IPS DF 6.9 (cell line): ENCODE measurements around the gene HIRA.

Source experiments
- DNase-seq: peaks from one replicate; pipeline ENCODE4 v3.0.0-alpha.2; 2013; ENCODE audit warnings: low read depth, low spot score
- H3K27ac ChIP-seq: one replicate; pipeline ENCODE4 v1.5.1; 2013; ENCODE audit warnings: low read length, control low read depth
- H3K27me3 ChIP-seq: 2 replicates; pipeline ENCODE4 v1.6.1; 2013; ENCODE audit warnings: mild to moderate bottlenecking, low read length; ENCODE audit not compliant: control insufficient read depth, insufficient read depth
- H3K36me3 ChIP-seq: 2 replicates; pipeline ENCODE4 v1.6.1; 2013; ENCODE audit warnings: low read length; ENCODE audit not compliant: control insufficient read depth, insufficient read depth
- H3K4me1 ChIP-seq: 2 replicates; pipeline ENCODE4 v1.6.1; 2013; ENCODE audit warnings: low read length; ENCODE audit not compliant: control insufficient read depth, insufficient read depth
- H3K4me3 ChIP-seq: 2 replicates; pipeline ENCODE4 v1.5.1; 2013; ENCODE audit warnings: mild to moderate bottlenecking, low read length
- H3K9me3 ChIP-seq: 2 replicates; pipeline ENCODE4 v1.6.1; 2013; ENCODE audit warnings: low read length, inconsistent platforms; ENCODE audit not compliant: control insufficient read depth, insufficient read depth
- WGBS: extraction: QIAGEN DNeasy Blood & Tissue Kit; methylation state at CpG from one replicate; pipeline ENCODE4 v1.1.7; 2013; ENCODE audit warnings: mixed read lengths, missing lambda C conversion rate; ENCODE audit not compliant: insufficient read length, insufficient coverage; 5-methylcytosine and 5-hydroxymethylcytosine counted together

HIRA gene

GRCh38 chr22:19463491-19464469, 32.2 kb upstream of the HIRA start:
- WGBS, result no CpG with 5 or more reads among the region's 7 CpGs

GRCh38 chr22:19463008-19463407, 31.5 kb upstream of the HIRA start:
- Histone ChIP-seq H3K9me3 (no peaks in the 10 kb centered on the region), H3K4me3 (no peak overlapping the region), H3K4me1 (no peaks in the 10 kb centered on the region), H3K27ac (no peak overlapping the region), H3K36me3 (peaks cover 23% of the 10 kb centered on the region; the same call in 1 of the 2 replicates), H3K27me3 (no peaks in the 10 kb centered on the region)
- no peak for DNase-seq
- no CpG with 5 or more reads among the region's 1 CpG for WGBS

More at GRCh38 chr22:19463491-19464469, 32.2 kb upstream of the HIRA start:
- no peaks in the 10 kb centered on the region for H3K27me3 ChIP-seq
- no peak overlapping the region for H3K27ac ChIP-seq
- no peaks in the 10 kb centered on the region for H3K9me3 ChIP-seq
- no peak for DNase-seq
- no peaks in the 10 kb centered on the region for H3K4me1 ChIP-seq
- H3K36me3 ChIP-seq, result peaks cover 22% of the 10 kb centered on the region; the same call in 1 of the 2 replicates
- H3K4me3 ChIP-seq, result no peak overlapping the region

- Histone ChIP-seq H3K4me1 (no peaks in the 10 kb centered on the region), H3K36me3 (peaks cover 22% of the 10 kb centered on the region), H3K27me3 (no peaks in the 10 kb centered on the region), H3K27ac (no peak overlapping the region), H3K9me3 (no peaks in the 10 kb centered on the region), H3K4me3 (no peak overlapping the region)
- WGBS, result no CpG with 5 or more reads among the region's 1 CpG
- no peak for DNase-seq
Observed at GRCh38 chr22:19461506-19461905, 30.0 kb upstream of the HIRA start.

GRCh38 chr22:19460036-19460435, 28.5 kb upstream of the HIRA start:
- no peak for DNase-seq
- peaks cover 26% of the 10 kb centered on the region for H3K36me3 ChIP-seq
- no peaks in the 10 kb centered on the region for H3K9me3 ChIP-seq
- no peaks in the 10 kb centered on the region for H3K27me3 ChIP-seq
- H3K27ac ChIP-seq, result no peak overlapping the region
- no CpG with 5 or more reads among the region's 2 CpGs for WGBS
- H3K4me3 ChIP-seq, result no peak overlapping the region
- H3K4me1 ChIP-seq, result no peaks in the 10 kb centered on the region

- no CpG with 5 or more reads among the region's 8 CpGs for WGBS
- H3K36me3 ChIP-seq, result peaks cover 25% of the 10 kb centered on the region
Observed at GRCh38 chr22:19457828-19458428, 26.4 kb upstream of the HIRA start.

GRCh38 chr22:19456541-19456940, 25.0 kb upstream of the HIRA start:
- Histone ChIP-seq H3K36me3 (peaks cover 25% of the 10 kb centered on the region), H3K4me3 (no peak overlapping the region), H3K27me3 (no peaks in the 10 kb centered on the region), H3K4me1 (no peaks in the 10 kb centered on the region), H3K9me3 (no peaks in the 10 kb centered on the region), H3K27ac (no peak overlapping the region)
- no CpG with 5 or more reads among the region's 10 CpGs for WGBS
- no peak for DNase-seq

More at GRCh38 chr22:19457828-19458428, 26.4 kb upstream of the HIRA start:
- no peak overlapping the region for H3K4me3 ChIP-seq
- no peaks in the 10 kb centered on the region for H3K4me1 ChIP-seq
- no peak for DNase-seq
- H3K9me3 ChIP-seq, result no peaks in the 10 kb centered on the region
- H3K27me3 ChIP-seq, result no peaks in the 10 kb centered on the region
- H3K27ac ChIP-seq, result no peak overlapping the region

GRCh38 chr22:19455585-19456370, 24.2 kb upstream of the HIRA start:
- Histone ChIP-seq H3K9me3 (no peaks in the 10 kb centered on the region), H3K36me3 (peaks cover 25% of the 10 kb centered on the region), H3K4me3 (no peak overlapping the region), H3K4me1 (no peaks in the 10 kb centered on the region), H3K27me3 (no peaks in the 10 kb centered on the region), H3K27ac (no peak overlapping the region)
- DNase-seq, result no peak
- WGBS, result no CpG with 5 or more reads among the region's 4 CpGs

- Histone ChIP-seq H3K27me3 (no peaks in the 10 kb centered on the region), H3K36me3 (peaks cover 25% of the 10 kb centered on the region), H3K9me3 (no peaks in the 10 kb centered on the region), H3K4me3 (no peak overlapping the region), H3K27ac (no peak overlapping the region), H3K4me1 (no peaks in the 10 kb centered on the region)
- WGBS, result no CpG with 5 or more reads among the region's 2 CpGs
- no peak for DNase-seq
Observed at GRCh38 chr22:19455033-19455432, 23.5 kb upstream of the HIRA start.

- Histone ChIP-seq H3K4me3 (no peak overlapping the region), H3K27me3 (no peaks in the 10 kb centered on the region), H3K9me3 (no peaks in the 10 kb centered on the region), H3K4me1 (no peaks in the 10 kb centered on the region), H3K27ac (no peak overlapping the region), H3K36me3 (peaks cover 25% of the 10 kb centered on the region)
- DNase-seq, result no peak
- no CpG with 5 or more reads among the region's 6 CpGs for WGBS
Observed at GRCh38 chr22:19454156-19454555, 22.6 kb upstream of the HIRA start.

- no CpG with 5 or more reads among the region's 5 CpGs for WGBS
- Histone ChIP-seq H3K27ac (no peak overlapping the region), H3K27me3 (no peaks in the 10 kb centered on the region), H3K36me3 (peaks cover 25% of the 10 kb centered on the region), H3K4me1 (no peaks in the 10 kb centered on the region), H3K9me3 (no peaks in the 10 kb centered on the region), H3K4me3 (no peak overlapping the region)
- DNase-seq, result no peak
Observed at GRCh38 chr22:19453718-19454117, 22.2 kb upstream of the HIRA start.
